Stromal cell of bone marrow (primary cell): ENCODE results near the gene TMEM17.

ENCODE experiments used
- DNase-seq: peaks from one replicate; pipeline ENCODE4 v3.0.0-alpha.2; 2012; ENCODE audit warnings: low read depth

The TMEM17 gene

GRCh38 chr2:62455957-62456692 is 49.9 kb downstream of the TMEM17 start:
- no peak for DNase-seq

GRCh38 chr2:62453955-62454354 is 52.0 kb downstream of the TMEM17 start:
- DNase-seq = no peak

GRCh38 chr2:62452701-62453454 is 53.1 kb downstream of the TMEM17 start:
- DNase-seq = no peak

GRCh38 chr2:62450716-62451191 is 55.2 kb downstream of the TMEM17 start:
- no peak for DNase-seq
